A549 treated with dexamethasone at 1 μM for 4 hours (cell line): ENCODE results near the gene PARP12. TPM values are rescaled to one million over a fixed set of nuclear protein-coding genes. Genes with fewer than 3 reads are reported as not detected.

Experiments
- total RNA-seq: library from RNA; stranded (reverse); fragments of 200-300 nt; extraction: Qiagen RNA extraction; gene quantifications from 5 replicates; pipeline ENCODE4 v1.2.3, GENCODE V29; 2022

PARP12 gene
- total RNA-seq = 17.7 to 20.9 TPM (median 18.2 TPM) in 5 replicates

GRCh38 chr7:140062528-140063299 is at the start of gene PARP12:
PARP12 (minus strand) TSS chr7:140062951; CDS start chr7:140062847, 104 bp downstream.

Other genes with a start within 250 kb of the PARP12 start
- 11.8 to 15.6 TPM (median 13.3 TPM) in 5 replicates for gene TBXAS1, start 233.7 kb downstream of the PARP12 start, total RNA-seq
- 1.3 to 3.4 TPM (median 2.5 TPM) in 5 replicates for gene KDM7A, start 114.0 kb upstream of the PARP12 start, total RNA-seq